Measurements from ENCODE around the gene SEMA4F.

SEMA4F gene

DNA sequence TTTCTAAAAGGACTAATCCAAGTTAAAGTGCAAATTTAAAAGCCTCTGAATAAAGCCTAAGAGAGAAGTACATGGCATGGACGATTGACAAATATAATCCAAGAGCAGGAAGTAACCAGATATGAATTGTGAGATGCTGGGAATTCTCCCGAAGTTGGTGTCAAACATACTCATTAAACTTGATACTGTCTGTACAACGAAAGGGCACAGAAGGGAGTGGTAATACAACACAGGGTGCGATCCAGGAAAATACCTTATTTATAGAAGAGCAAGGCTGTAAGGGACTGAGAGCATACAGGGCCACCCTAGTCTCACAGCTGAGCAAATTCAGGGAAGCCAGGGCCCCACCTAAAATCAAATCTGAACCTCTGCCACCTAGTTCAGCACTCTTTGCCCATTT, 41.6 kb downstream of the SEMA4F start:
- Histone ChIP-seq H3K9ac (ENCODE audit: low read length) (no peak overlapping the region), H3K27me3 (ENCODE audit: low read length) (no peaks in the 10 kb centered on the region), H4K20me1 (ENCODE audit: low read depth, low read length) (no peaks in the 10 kb centered on the region), H3K9me2 (replicated peaks; ENCODE audit: insufficient read depth, low read length) (no peaks in the 10 kb centered on the region), H3K4me3 (ENCODE audit: insufficient read depth, low read length, poor library complexity, severe bottlenecking) (no peak overlapping the region), H3K9me3 (ENCODE audit: insufficient read depth, low read length) (no peaks in the 10 kb centered on the region), H2AFZ (ENCODE audit: low read depth, low read length, severe bottlenecking) (no peak overlapping the region), H3K79me2 (ENCODE audit: insufficient read depth, low read length) (no peaks in the 10 kb centered on the region), H3F3A (ENCODE audit: insufficient read depth) (no peaks in the 10 kb centered on the region), H3K27ac (ENCODE audit: low read depth, low read length) (no peak overlapping the region), H3K4me2 (ENCODE audit: low read depth, low read length, poor library complexity, severe bottlenecking) (no peak overlapping the region), H3K36me3 (ENCODE audit: low read length) (no peaks in the 10 kb centered on the region)
- TF ChIP-seq, protein P1, sequence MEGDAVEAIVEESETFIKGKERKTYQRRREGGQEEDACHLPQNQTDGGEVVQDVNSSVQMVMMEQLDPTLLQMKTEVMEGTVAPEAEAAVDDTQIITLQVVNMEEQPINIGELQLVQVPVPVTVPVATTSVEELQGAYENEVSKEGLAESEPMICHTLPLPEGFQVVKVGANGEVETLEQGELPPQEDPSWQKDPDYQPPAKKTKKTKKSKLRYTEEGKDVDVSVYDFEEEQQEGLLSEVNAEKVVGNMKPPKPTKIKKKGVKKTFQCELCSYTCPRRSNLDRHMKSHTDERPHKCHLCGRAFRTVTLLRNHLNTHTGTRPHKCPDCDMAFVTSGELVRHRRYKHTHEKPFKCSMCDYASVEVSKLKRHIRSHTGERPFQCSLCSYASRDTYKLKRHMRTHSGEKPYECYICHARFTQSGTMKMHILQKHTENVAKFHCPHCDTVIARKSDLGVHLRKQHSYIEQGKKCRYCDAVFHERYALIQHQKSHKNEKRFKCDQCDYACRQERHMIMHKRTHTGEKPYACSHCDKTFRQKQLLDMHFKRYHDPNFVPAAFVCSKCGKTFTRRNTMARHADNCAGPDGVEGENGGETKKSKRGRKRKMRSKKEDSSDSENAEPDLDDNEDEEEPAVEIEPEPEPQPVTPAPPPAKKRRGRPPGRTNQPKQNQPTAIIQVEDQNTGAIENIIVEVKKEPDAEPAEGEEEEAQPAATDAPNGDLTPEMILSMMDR (IDR thresholded peaks at IDR 0.05; ENCODE audit: insufficient read depth, low read length, poor library complexity, severe bottlenecking): no peak
- no peak for TF ChIP-seq EZH2phosphoT487 (conservative IDR thresholded peaks at IDR 0.05; ENCODE audit: low read length)

DNA sequence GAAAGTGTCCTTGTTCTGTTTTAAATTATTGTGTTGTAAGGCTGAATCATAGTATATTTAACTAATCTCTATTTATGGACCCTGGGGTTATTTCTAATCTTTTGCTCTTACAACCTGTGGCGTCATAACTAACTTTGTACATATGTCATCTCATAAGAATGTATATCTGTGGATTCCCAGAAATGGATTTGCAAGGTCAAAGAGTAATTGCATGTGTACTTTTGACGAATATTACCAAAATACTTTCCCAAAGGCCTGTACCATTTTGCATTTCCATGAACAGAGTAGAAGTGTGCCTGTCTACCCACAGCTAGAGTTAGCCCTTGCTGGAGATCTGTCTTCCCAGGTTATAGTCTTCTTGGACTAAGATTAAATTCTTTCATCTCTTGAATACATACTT, 42.8 kb downstream of the SEMA4F start:
- Histone ChIP-seq H4K20me1 (ENCODE audit: low read depth, low read length) (no peaks in the 10 kb centered on the region), H3K36me3 (ENCODE audit: low read length) (no peaks in the 10 kb centered on the region), H3K4me2 (ENCODE audit: low read depth, low read length, poor library complexity, severe bottlenecking) (no peak overlapping the region), H3K79me2 (ENCODE audit: insufficient read depth, low read length) (no peaks in the 10 kb centered on the region), H3K9me2 (replicated peaks; ENCODE audit: insufficient read depth, low read length) (no peaks in the 10 kb centered on the region), H2AFZ (ENCODE audit: low read depth, low read length, severe bottlenecking) (no peak overlapping the region), H3K27ac (ENCODE audit: low read depth, low read length) (no peak overlapping the region), H3K27me3 (ENCODE audit: low read length) (no peaks in the 10 kb centered on the region), H3F3A (ENCODE audit: insufficient read depth) (no peaks in the 10 kb centered on the region), H3K9ac (ENCODE audit: low read length) (no peak overlapping the region), H3K9me3 (ENCODE audit: insufficient read depth, low read length) (no peaks in the 10 kb centered on the region), H3K4me3 (ENCODE audit: insufficient read depth, low read length, poor library complexity, severe bottlenecking) (no peak overlapping the region)
- TF ChIP-seq, protein P1 (IDR thresholded peaks at IDR 0.05; ENCODE audit: insufficient read depth, low read length, poor library complexity, severe bottlenecking): no peak
- TF ChIP-seq EZH2phosphoT487 (conservative IDR thresholded peaks at IDR 0.05; ENCODE audit: low read length): no peak

GRCh38 chr2:74700643-74701372, 46.8 kb downstream of the SEMA4F start:
- Histone ChIP-seq H3F3A (ENCODE audit: insufficient read depth) (no peaks in the 10 kb centered on the region), H3K4me2 (ENCODE audit: low read depth, low read length, poor library complexity, severe bottlenecking) (no peak overlapping the region), H3K4me3 (ENCODE audit: insufficient read depth, low read length, poor library complexity, severe bottlenecking) (no peak overlapping the region), H3K79me2 (ENCODE audit: insufficient read depth, low read length) (no peaks in the 10 kb centered on the region), H3K9me2 (replicated peaks; ENCODE audit: insufficient read depth, low read length) (no peaks in the 10 kb centered on the region), H3K27me3 (ENCODE audit: low read length) (no peaks in the 10 kb centered on the region), H3K9me3 (ENCODE audit: insufficient read depth, low read length) (no peaks in the 10 kb centered on the region), H4K20me1 (ENCODE audit: low read depth, low read length) (no peaks in the 10 kb centered on the region), H3K36me3 (ENCODE audit: low read length) (no peaks in the 10 kb centered on the region), H2AFZ (ENCODE audit: low read depth, low read length, severe bottlenecking) (no peak overlapping the region), H3K27ac (ENCODE audit: low read depth, low read length) (no peak overlapping the region), H3K9ac (ENCODE audit: low read length) (no peak overlapping the region)
- TF ChIP-seq EZH2phosphoT487 (conservative IDR thresholded peaks at IDR 0.05; ENCODE audit: low read length): no peak
- TF ChIP-seq, protein P1 (IDR thresholded peaks at IDR 0.05; ENCODE audit: insufficient read depth, low read length, poor library complexity, severe bottlenecking): no peak
